HG03520 (cell line): ENCODE measurements around the gene PPARD.
"Not testable (repeated sequence)": the region's sequence is repeated elsewhere in the genome, so short reads cannot be mapped to it uniquely, and the experiment has no call there.

Experiments
- ATAC-seq: cut with Tn5 transposase; IDR thresholded peaks from one replicate; pipeline ENCODE4 v1.9.1; 2021; ENCODE audit warnings: mild to moderate bottlenecking, moderate library complexity; ENCODE audit not compliant: unreplicated experiment

Gene PPARD

GRCh38 chr6:35435074-35435837 is 92.9 kb downstream of the PPARD start:
- no peak for ATAC-seq

DNA sequence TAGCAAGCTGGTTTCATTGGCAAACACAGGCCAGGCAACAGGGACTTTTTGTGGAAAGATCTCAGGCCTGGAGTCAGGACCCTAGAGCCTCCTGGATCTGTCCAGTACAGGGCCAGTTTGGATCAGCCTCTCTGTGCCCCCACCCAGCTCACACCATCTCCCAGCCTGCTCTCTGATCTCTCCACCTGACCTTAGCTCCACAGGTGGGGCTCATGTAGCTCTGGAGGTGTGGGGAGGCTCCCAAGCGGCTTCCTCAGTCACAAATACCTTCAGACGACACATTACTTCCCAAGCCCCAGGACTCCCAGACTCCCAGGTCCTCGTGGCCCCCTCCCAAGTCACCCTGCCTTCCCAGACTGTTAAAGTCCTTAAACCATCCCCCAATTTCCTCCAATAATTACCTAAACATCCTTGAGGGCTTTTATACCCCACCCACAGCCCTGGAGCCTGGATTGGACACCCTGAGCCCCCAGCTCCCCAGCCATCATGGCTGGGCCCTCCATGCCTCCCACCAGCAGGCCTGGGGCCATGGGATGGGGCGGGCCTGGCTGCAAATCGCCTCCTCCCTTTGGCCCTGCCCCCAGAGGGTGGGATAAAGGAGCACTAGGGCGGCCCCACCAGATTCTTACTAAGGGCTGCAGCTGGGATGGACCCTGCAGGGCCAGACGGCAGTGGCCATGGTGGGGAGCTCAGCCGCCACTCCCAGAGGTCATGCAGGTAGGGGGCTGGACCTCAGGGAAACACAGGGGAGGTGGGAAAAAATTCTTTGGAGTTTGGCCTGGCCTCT is 93.9 kb downstream of the PPARD start:
- no peak for ATAC-seq

DNA sequence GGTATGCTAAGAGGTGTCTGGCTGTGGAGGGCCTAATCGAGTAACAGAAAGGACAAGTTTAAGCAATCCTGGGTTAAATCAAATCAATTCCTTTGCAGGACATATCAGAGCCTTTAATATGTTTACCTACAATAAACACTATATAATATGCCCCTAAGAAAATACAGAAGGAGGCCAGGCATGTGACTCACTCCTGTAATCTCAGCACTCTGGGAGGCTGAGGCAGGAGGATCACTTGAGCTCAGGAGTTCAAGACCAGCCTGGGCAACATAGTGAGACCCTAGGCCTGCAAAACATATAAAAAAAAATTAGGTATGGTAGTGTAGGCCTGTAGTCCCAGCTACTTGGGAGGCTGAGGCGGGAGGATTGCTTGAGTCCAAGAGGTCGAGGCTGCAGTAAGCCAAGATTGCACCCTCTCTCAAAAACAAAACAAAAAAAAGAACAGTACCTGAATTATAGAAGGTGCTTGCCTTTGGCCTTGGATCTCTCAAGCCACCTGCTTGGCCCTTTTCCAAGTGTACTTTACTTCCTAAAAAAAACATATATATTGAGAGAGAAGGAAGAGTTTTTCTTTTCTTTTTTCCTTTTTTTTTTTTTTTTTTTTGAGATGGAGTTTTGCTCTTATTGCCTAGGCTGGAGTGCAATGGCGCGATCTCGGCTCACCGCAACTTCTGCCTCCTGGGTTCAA is 96.2 kb downstream of the PPARD start:
- ATAC-seq: not testable (repeated sequence)

DNA sequence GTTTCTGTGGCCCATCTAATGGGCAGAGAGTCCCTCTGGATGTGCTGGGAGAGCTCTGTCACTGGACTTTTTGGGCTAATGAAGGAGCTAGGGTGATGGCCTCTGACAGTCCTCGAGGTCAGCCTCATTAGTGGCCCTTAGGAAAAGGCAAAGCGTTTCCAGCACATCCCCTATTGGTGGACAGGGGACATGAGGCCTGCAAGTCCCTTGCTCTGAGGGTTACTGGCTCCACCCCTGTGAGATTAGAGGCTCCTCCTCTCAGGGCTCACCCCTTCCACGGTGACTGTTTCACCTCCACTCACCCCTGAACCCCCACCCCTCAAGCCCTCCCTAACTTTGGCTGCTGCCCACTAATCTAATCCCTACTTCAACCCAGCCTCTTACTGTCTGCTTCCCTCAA is 97.0 kb downstream of the PPARD start:
- ATAC-seq: no peak

DNA sequence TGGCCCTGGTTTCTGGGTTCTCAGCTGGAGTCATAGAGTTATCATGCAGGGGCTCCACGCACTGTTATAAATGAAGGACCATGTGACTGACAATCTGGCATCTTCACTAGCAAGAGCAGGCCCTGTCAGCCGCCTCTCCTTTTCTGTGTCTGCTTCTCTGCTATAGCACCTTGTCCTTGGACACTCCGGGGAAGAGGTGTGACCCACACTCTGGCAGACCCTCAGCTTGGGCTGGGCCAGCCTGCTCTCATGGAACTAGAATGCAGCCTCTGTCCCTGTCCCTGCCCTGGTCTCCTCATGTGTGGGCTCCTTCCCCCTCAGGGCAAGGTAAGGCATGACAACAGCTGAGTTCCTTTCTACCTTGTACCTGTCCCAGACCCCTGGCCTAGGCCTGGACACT is 98.8 kb downstream of the PPARD start:
- no peak for ATAC-seq

DNA sequence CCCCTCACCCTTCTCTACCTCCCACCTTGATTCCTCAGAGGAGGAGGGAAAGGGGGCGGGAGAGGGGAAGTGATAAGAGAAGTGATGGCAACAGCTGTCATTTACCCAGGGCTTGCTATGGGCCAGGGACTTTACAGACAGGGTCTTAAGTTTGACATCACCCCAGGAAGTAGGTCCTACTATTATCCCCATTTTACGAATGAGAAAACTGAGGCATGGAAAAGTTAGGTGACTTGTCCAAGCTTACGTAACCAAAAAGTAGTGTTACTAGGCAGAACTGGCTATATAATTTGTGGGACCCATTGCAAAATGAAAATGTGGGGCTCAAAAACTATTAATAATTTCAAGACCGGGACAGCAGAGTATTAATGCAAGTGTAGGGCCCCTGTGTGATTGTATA is 99.3 kb downstream of the PPARD start:
- ATAC-seq: no peak

DNA sequence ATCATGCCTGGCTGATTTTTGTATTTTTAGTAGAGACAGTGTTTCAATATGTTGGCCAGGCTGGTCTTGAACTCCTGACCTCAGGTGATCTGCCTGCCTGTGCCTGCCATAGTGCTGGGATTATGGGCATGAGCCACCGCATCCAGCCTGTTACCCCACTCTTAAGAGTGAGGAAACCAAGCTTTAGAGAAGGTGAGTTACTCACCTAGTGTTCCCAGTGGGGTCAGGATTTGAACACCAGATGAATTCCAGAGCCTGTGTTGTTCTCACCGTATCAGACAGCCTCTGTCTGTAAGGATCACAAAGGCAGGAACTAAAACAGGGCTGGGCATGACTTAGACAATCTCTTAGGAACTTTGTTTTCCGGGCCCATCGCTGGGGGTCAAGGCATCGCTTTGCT is 100.3 kb downstream of the PPARD start:
- no peak for ATAC-seq

DNA sequence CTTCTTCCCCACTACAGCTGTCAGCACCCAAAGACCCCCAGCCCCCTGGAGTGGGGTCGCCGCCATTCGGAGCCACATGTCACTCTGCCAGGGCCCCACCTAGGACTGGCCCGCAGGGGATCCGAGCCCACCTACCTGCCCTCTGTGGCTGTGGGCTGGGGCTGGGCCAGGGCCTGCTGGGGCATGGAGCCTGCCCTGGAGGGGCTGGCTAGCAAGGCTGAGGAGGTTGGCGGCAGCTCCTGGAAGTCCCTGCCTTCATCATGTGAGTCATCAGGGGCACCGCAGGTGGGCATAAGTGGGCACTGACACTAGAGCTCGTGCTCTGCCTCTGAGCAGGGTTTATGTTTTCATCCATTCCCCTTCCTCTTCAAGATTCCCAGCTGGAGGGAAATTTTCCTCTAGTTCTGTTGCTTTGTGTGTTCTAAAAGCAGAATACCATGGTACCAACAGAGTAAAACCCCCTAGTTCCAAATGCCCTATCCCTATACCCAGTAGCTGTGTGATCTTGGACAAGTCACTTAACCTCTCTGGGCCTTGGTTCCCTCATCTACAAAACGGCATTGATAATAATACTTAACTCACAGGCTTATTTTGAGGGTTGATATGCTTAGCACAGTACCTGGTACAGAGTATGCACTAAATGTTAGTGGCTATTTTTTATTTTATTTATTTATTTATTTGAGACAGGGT is 101.1 kb downstream of the PPARD start:
- ATAC-seq: no peak

DNA sequence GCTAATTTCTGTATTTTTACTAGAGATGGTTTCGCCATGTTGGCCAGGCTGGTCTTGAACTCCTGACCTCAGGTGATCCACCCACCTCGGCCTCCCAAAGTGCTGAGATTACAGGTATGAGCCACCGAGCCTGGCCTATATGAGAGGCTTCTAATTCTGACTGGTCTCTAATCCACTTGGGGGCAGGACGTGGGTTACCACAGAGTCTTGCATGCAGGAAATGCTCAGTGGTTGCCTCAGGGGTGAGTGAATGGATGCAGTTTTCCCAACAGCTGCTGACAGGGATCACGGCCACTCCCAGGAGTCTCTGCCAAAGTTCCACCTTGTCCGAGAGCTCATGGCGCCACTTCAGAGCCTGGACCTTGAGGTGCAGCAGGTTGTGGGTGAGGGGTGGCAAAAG is 103.3 kb downstream of the PPARD start:
- ATAC-seq: no peak

DNA sequence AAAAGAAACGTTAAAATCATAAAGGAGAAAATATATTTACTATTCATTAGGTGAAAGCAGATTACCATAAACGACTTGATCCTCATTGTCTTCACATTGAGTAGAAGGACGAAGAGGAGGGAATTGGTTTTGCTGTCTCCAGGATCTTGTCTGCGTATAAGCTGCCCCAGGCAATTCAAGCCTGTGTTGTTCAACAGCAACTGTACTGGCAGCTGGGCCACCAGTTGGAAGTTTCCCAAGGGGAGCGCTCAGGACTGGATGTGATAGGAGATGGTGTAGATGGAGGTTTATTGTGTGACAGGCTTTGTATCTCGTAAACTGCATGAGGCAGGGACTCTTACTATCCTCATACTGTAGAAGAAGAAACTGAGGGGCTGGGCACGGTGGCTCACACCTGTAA is 105.8 kb downstream of the PPARD start:
- no peak for ATAC-seq

- ATAC-seq: no peak
These were observed 107.0 kb downstream of the PPARD start for GRCh38 chr6:35449287-35449881.

DNA sequence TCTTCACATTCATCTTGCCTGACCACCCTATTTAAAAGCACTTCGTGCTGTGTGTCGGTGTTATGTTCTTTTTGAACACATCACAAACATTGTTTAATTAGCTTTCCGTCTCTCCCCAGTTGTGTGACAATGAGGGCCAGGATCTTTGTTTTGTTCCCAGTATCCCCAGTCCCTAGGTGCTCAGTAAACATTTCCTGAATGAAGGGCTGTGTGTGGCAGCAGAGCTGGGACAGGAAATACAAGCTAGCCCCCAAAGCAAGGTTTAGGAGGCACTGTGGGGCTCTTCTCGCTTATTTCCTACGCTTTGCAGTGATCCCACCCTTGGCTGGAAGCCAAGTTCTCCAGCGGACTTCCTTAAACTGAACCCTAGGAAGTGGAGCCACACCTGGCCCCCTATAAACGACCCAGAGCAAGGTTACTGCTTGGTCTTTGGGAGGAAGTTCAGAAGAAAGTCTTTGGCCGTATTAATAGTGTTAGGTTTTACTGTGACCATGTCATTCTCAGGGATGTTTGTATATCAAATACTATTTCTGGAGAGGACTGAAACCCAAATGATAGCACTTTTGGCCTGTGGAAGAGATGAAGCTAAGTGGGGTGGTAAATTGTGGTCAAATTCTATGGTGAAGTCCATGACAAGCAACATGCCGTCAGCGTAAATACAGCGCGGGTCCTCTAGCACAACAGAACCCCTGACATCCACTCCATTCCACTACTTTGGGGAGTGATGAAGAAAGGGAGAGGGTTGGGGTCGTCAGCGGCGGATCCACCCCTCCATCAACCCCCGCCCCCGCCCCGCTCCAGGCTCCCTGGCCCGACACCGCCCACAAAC is 109.2 kb downstream of the PPARD start:
- ATAC-seq: no peak

- ATAC-seq: peak; percentile 89
These were observed 110.1 kb downstream of the PPARD start, which contains the start of gene FANCE for GRCh38 chr6:35452183-35453090. FANCE (plus strand) TSS chr6:35452338; CDS start chr6:35452546, 208 bp downstream.

DNA sequence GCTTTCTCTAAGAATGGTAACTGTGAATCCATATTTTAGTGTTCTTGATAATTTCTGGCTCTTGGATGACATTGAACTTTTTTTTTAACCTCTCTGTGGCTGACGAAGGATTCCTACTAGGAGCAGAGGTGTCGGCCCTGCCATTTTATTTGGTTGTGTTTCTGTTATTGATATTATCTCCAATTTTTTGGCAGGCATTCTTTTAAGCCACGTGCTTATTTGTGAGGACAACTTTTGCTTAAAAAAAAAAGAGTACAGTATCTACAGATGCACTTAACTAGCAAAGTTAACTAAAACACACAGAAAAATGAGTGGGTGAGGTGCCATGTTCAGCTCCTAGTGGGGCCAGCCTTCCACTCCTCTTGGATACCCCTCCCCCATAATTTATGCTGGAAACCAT is 110.9 kb downstream of the PPARD start:
- no peak for ATAC-seq

- ATAC-seq: no peak
These were observed 112.2 kb downstream of the PPARD start for GRCh38 chr6:35454391-35455110.

GRCh38 chr6:35457907-35458306 is 115.5 kb downstream of the PPARD start:
- no peak for ATAC-seq

DNA sequence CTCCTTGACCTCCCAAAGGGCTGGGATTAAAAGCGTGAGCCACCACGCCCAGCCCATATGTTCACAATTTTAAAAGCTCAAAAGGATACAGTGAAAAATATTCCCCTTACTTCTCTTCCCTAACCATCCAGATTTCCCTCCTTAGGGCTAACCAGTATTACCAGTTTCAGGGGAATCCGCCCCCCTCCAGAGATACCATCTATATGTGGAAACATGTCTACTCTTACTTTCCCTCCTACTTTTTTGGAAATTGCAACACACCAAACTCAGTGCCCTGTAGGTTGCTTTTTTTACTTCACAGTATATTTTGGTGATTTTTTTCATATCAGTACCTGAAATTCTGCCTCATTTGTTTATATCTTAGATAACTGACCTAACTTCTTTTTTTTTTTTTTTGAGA is 118.9 kb downstream of the PPARD start:
- ATAC-seq: no peak

DNA sequence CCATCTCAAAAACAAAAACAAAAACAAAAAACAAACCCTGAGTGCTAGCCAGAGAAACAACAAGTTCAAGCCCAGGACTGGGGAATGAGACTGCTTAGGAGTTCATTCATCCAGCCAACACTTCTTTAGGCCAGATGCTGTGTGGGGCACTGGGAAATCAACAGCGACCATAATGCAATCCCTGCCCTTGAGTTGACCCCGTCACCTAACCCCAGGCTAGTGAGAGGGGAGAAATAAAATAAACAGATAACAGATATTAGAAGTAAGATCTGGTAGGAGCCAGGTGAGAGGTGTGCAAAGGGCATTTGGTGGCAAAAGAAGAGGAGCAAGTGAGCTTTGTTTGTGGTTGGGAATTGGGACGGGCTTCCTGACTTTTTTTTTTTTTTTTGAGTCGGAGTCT is 120.9 kb downstream of the PPARD start:
- ATAC-seq: no peak
